ENCODE measurements around the gene CPZ. TPM values are rescaled to one million over a fixed set of nuclear protein-coding genes. Genes with fewer than 3 reads are reported as not detected.
"Not testable (repeated sequence)": the region's sequence is repeated elsewhere in the genome, so short reads cannot be mapped to it uniquely, and the experiment has no call there.

The CPZ gene
- polyA plus RNA-seq, 4 donors: 19.9 to 33.1 (median 20.1) TPM

DNA sequence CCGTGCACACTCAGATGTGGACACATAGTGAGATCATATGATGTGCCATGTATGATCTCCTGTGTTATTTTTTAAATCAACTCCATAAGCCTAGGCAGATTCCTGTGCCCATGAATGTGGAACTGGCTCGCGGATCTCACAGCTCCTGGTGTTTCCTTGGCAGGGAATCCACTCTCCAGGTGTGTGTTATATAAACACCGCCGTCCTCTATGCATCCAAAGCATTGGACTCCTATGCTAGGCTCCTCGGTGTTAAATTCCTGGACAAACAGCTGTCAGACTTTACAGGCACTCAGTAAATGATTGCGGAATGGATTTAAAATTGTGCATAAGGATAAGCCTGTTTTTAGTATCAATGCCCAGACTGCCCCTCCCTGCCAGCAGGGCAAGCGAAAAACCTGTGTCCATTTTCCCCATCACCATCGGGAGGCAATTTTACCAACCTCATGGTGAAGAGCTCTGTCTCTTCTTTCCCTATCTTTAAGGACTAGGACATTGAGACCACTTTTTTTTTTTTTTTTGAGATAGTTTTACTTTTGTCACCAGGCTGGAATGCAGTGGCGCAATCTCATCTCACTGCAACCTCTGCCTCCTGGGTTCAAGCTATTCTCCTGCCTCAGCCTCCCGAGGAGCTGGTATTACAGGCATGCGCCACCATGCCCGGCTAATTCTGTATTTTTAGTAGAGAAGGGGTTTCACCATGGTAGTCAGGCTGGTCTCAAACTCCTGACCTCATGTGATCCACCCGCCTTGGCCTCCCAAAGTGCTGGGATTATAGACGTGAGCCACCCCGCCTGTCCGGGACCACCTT lies 36.0 kb upstream of the CPZ start:
- no peak for DNase-seq (ENCODE audit: low read depth in 4 of 4, low spot score in 3 of 4)

DNA sequence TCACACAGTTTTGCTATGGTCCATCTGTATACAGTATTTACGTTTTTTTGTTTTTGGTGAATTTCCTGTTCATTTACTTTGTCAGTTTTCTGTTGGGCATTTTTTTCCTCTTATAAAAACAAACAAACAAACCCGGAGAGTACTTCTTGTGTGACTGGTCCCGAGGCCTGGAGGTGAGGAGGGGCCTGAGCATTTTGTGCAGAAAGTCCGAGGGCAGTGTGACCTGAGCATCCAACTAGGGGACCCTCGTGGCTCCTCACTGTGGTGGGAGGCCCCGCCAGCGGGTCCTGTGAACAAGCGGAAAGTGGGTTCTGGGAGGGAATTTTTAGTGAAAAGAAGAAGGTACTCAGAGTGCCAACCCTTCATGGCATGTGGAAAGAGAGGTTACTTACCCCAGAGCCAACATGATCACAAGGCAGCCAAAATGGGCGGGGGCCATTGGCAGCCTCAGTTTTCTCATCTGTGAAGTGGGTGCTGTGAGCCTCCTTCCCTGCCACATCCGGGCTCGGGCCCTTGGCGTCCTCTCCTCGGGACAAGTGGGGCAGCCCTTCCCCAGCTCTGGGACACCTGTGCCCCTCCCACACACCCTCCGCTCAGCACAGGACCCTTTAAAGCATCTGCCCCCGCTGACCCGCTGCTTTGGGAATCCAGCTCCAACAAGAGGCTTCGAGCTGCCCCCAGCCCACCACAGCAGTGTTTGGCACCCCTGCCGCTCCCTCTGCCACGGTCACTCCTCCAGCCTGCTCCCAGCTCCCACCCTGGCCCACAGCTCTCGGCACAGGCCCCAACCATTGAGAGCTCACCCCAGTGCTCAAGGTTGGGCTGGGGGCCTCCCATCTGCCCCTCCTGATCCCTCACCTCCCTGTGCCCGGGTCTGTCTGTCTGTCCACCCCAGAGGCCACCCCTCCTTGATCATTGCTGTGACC lies 35.2 kb upstream of the CPZ start:
- no peak for DNase-seq (ENCODE audit: low read depth in 4 of 4, low spot score in 3 of 4)

DNA sequence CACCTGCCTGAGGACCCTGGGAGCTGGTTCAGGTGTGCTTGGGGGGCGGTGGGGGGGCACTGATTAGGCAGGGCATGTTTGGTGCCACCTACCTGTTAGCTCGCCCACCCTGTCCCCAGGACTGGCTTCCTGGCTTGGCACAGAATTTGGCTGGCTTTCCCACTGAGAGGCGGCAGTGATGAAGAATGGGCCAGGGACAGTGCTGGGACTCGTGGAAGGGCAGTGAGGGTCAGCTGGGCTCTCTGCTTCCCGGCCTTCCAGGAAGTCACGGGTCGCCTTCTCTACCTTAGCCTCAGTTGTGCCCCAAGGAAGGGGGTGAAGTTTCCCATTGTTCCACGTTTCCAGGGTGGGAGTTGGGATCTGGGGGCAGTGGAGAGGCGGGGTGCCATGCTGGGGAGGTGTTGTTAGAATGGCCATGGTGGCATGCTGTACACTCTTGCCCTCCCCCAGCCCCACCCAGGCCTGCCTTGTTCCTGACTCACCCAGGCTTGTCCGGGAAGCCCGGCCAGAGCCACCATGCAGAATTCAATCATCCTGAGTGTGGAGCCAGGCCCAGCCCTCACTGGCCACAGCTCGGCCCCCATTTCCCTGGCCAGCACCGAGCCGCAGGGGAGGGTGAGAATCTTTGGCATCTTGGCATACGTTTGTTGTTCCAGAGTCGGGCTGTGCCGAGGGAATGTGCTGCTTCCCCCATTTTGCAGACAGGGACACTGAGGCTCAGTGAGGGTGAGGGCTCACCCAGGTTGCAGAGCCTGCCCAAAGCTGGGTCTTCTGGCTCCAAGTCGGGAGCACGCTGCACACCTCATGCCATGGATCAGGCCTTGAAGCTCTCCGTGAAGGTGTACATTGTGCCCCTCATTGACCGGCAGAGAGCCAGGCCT lies 34.2 kb upstream of the CPZ start:
- no peak for DNase-seq (ENCODE audit: low read depth in 4 of 4, low spot score in 3 of 4)

DNA sequence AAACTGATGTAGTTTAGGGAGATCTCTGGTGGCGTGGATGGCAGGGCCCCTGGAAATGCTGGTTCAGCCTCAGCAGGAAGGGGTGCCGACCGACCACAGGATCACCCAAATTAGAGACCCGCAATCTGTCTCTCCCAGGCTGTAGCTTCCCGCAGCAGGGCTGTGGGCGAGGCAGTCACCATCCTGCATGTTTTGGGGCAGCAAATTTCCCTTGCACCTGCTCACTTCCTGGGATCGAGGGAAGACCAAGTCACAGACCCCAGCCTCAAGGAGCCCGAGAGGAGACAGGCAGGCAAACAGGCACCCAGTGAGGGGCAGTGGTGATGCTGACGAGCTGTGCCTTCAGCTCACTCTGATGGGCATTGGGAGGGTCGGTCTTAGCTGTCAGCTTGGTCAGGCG lies 33.6 kb upstream of the CPZ start:
- no peak for DNase-seq (ENCODE audit: low read depth in 4 of 4, low spot score in 3 of 4)

DNA sequence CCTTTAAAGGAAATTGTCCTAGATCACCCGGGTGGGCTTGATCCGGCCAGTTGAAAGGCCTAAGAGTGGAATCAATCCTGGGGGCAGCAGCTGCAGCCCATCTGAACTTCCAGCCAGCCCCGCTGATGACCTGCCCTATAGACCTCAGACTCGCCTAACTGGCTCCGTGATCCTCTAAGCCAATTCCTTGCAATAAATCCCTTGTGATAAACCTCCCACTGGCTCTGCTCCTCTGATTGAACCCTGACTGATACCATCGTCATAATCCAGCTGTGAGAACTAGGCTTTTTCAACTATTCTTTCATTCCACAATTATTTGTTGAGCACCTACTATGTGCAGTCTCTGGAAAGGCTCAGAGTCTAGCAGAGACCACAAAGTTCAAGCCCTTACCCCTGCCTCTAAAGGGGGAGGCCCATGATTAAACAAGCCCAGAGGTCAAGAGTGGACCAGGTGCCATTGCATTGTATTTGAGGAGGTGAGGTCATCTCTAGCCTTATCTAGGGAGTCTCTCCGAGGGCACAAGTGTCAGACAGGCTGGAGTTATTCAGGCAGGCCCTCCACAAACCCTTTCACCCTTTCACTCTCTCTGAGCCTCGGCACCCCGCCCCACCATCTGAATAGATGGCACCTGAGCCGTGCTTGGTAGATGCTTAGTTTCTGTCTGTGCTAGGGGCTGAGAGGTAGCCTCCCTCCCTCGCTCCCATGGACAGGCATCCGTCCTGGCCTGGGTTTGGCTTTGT lies 32.9 kb upstream of the CPZ start:
- no peak for DNase-seq (ENCODE audit: low read depth in 4 of 4, low spot score in 3 of 4)

DNA sequence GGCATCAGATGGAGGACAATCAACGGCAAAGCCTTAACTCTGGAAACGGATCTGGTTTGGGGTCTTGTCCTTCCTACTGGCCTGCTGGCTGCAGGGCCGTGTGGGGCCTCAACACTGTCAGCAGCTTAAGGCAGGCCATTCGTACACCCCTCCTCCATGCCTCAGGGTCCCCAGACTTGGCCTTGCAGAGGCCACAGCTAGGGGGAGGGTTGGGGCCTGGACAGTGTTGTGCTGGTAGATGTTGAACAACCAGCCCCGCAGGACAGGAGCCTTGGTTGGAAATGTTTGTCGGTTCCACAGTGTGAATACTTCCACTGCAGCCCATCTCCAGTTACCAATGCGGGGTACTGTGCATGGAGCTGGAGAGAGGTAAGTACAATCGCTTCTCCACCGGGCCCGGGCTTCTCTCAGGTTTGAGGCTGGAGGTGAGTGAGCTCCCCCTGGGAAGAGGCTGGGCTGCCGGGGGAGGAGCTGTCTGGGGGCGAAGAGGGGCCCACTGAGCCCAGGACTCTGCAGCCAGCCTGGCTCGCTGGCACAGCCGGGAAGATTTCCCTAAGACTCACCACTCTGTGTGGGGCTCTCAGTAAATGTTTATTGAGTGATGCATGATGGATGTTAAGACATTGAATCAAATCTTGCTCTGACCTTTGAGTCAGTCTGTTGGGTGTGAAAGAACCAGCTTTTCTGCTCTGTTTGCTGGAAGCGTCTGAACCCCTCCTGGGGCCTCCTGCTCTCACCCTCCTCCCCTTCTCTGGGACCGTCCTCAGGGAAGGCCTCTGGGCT lies 32.1 kb upstream of the CPZ start:
- DNase-seq (ENCODE audit: low read depth in 4 of 4, low spot score in 3 of 4): no peak

DNA sequence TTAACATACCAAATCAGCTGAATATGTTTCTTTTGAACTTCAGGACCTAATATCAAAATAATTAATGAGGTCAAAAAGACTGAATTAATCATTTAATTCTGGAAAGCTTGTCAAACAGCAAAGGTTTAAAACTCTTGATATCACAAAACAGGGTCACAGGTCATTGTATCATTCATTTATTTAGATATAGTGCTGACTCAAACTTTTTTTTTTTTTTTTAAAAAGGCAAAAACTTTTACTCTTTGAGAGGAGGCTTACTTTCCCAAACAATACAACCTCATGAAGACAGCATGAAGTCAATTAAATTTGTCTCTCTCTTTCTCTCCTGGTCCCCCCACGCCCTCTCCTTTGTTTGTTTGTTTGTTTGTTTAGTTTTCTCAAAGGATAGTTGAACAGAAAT lies 28.0 kb upstream of the CPZ start:
- DNase-seq (ENCODE audit: low read depth in 4 of 4, low spot score in 3 of 4): no peak

DNA sequence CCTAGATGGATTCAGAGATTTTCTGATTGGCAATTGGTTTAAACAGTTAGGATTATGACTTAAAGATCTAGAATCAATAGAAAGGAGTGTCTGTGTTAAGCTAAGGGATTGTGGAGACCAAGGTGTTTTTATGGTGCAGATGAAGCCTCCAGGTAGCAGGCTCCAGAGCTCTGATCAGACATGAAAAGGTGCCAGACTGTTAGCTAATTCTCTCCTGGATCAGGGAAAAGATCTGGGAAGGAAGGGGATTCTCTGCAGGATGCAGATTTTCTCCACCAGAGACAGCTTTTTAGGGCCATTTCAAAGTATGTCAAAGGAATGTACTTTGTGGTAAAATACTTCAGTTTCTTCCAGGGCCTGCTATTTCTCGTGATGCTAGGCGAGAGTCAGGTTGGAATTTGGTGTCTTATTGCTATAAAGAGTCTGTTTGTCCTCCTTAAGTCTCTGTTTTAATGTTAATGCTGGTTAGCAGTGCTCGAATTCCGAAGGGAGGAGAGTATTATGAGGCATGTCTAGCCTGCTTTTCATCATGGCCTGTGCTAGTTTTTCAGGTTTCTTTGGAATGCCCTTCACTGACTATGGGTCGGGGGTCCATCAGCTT lies 24.4 kb upstream of the CPZ start:
- no peak for DNase-seq (ENCODE audit: low read depth in 4 of 4, low spot score in 3 of 4)

DNA sequence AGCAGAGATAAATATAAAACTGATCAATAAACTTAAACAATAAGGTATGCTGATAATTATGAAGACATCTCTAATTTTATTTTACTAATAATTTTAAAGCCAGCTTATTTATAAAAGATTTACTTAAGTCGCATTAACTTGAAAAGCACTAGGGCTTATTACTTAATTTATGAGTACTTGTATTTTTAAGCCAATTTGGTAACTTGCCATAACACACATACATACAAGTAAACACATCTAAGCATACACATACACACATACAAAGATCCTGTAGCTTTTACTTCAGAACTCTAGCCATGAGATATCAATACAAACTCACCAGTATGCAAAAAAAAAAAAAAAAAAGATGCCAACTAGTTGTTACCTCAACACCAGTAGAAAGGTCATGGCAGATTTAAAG lies 22.4 kb upstream of the CPZ start:
- DNase-seq (ENCODE audit: low read depth in 4 of 4, low spot score in 3 of 4): no peak

DNA sequence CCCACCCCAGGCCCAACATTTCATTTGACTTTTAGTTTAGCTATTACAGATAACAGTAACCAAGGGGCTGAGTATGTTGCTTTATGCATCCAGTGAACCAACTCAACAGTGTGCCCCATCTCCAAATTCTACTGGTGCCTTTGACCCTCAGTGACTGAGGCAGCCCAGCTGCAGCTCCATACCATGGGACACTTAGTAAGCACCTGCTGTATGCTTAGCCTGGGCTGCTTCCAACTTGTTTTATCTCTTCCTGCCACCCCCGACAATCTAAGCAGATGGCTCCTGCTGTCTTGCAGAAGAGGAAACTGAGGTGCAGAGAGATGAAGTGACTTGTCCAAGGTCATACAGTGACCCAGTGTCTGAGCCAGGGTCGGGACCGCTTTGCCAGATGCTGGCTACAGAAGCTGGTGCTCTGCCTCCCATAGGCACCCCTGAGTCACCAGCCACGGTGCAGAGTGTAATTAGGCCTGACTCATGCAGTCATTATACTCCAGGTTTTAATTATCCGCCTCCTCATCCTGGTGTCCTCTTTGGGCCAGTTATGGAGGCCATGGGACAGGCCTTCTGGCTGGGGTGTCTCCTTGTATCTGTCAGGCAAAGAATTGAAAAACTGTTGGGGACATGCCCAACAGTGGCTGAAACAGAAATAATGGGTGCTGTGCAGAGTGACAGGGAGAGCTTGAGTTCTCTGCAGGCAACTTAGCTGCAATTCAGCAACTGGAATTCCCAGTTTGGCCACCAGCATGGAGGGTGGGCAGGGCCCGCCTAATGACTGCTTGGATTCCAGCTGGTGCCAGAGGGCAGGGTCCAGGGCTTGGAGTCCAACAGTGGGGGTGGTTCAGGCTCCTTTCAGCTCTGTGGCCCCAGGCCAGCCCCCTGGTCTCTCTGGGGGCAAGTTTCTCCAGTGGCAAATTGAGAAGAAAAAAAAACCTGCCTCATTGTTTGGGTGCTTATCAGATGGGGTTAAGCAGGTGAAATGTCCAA lies 20.6 kb upstream of the CPZ start:
- DNase-seq (ENCODE audit: low read depth in 4 of 4, low spot score in 3 of 4): no peak

DNA sequence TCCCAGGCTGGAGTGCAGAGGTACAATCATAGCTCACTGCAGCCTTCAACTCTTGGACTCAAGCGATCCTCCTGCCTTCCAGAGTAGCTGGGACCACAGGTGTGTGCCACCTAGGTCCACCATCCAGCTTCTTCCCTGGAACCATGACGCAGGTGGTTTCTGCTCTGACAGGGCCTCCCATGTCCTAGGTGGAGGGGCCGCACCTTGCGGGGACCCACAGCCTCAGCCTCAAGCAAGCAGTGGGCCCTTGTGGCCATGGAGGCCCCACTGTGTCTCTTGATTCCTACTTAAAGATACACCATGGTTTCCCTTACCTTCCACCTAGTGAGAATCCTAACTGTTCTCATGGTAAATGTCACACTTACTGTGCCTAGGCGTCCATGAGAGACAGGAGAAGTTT lies 19.3 kb upstream of the CPZ start:
- DNase-seq (ENCODE audit: low read depth in 4 of 4, low spot score in 3 of 4): no peak

DNA sequence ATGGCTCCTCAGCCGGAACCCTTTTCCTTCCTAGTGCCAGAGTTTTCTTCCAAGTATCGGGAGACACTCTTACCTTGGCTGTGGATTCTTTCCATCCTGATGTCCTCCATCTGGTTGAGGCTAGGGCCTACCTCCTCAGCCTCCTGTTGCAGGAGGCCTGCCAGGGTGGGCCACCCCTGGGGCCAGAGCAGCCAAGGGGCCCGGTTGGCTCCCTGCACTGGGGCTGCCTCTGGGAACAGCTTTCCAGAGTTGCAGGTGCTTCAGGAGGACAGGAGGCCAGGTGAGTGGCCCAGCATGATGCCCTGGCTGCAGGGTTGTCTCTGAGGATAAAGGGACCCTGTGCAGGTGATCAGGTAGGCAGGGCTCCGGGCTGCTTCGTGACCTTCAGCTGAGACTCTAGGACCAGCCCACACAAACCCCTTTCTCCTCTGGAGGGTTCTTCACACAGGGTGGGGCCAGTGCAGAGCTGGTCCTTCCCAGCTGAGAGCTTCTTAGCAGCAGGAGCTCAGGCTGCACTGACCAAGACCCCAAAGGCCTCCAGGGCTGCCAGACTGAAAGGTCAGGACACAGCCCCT lies 17.7 kb upstream of the CPZ start:
- DNase-seq (ENCODE audit: low read depth in 4 of 4, low spot score in 3 of 4): no peak

DNA sequence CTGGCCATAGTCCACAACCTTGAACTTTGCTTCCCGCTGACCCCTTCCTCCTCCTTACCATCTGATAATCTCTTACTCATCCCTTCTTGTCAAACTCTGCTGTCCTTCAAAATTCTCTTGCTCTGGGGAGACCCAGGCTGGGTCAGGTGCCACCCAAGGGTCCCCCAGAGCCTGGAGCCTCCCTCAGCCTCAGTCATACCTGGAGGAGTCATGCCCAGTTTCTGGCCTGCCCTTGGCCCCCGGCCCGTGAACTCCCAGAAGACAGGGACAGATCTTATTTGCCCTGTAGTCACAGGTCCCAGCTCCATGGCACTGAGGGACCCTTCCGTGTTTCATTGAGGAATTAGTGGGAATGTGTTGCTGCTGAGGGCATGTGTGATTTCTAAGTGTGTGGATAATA lies 17.1 kb upstream of the CPZ start:
- no peak for DNase-seq (ENCODE audit: low read depth in 4 of 4, low spot score in 3 of 4)

DNA sequence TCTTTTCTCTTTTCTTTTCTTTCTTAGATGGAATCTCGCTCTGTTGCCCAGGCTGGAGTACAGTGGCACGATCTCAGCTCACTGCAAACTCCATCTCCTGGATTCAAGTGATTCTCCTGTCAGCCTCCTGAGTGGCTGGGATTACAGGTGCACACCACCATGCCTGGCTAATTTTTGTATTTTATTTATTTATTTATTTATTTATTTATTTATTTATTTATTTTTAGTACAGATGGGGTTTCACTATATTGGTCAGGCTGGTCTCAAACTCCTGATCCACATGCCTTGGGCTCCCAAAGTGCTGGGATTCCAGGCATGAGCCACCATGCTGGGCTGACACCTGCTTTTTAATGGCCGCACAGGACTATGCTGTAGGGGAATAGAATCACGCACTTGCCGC lies 16.0 kb upstream of the CPZ start:
- DNase-seq (ENCODE audit: low read depth in 4 of 4, low spot score in 3 of 4): not testable (repeated sequence)

DNA sequence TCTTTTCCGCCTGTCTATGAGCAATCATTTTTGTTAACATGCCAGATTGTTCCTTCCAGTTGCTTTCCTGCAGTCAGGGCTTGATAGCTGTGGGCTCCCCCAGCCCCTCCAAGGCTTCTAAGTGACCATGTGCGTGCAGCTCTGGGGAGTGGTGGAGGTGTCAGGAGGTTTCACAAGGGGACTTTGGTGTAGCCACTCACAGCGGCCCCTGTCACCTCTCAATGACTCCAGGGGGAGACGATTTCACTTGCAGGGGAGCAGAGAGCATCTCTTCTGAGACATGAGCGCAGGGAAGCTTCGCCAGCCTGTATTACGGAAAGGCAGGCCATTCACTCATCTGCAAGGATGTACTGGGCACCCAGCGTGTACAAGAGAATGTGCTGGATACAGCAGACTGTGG lies 15.5 kb upstream of the CPZ start:
- no peak for DNase-seq (ENCODE audit: low read depth in 4 of 4, low spot score in 3 of 4)

DNA sequence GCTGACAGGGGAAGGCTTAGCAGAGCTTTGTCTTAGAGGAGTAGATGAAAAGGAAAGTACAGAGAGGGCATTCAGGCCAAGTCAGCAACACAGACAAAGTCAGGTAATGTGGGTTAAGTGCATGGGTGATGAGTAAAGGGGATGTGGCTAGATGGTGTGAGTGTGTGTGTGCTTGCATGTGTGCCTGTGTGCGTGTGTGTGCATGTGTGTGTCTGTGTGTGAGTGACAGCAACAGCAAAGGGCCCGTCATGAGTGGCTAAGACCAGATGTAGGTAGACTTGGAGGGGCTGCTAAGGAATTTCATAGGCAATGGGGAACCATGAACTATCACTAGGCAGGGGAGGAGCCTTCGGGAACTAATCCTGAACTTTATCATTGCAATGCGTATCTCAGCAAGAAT lies 14.6 kb upstream of the CPZ start:
- DNase-seq (ENCODE audit: low read depth in 4 of 4, low spot score in 3 of 4): no peak

DNA sequence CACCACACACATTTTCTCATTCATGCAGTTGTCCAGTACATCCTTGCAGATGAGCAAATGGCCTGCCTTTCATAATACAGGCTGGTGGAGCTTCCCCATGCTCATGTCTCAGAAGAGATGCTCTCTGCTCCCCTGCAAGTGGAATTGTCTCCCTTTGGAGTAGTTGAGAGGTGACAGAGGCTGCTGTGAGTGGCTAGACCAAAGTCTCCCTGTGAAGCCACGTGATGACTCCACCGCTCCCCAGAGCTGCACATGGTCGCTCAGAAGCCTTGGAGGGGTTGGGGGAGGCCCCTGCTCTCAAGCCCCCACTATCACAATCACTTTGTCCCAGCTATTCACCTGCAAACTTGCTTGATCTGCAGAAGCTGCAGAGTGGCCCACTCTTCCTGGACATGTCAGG lies 13.8 kb upstream of the CPZ start:
- no peak for DNase-seq (ENCODE audit: low read depth in 4 of 4, low spot score in 3 of 4)

Data from right renal pelvis (tissue), 4 donors.